Fibroblast of skin of right quadriceps (primary cell): ENCODE measurements around the gene AP1G1.
"Not testable (repeated sequence)": the region's sequence is repeated elsewhere in the genome, so short reads cannot be mapped to it uniquely, and the experiment has no call there.

Experiments used
- DNase-seq: peaks from one replicate; pipeline ENCODE4 v3.0.0-alpha.2; 2013

Gene AP1G1

GRCh38 chr16:71807905-71808592, 585 bp downstream of the AP1G1 start:
- DNase-seq: no peak

- DNase-seq: no peak
Observed at GRCh38 chr16:71803305-71803690, 5.3 kb downstream of the AP1G1 start.

GRCh38 chr16:71796501-71797097, 12.0 kb downstream of the AP1G1 start:
- peak; percentile 3 for DNase-seq

GRCh38 chr16:71794943-71795342, 13.7 kb downstream of the AP1G1 start:
- DNase-seq: no peak

- no peak for DNase-seq
Observed at GRCh38 chr16:71794018-71794417, 14.6 kb downstream of the AP1G1 start.

- no peak for DNase-seq
Observed at GRCh38 chr16:71792176-71792575, 16.5 kb downstream of the AP1G1 start.

GRCh38 chr16:71790329-71790728, 18.3 kb downstream of the AP1G1 start:
- DNase-seq: not testable (repeated sequence)

GRCh38 chr16:71789136-71789535, 19.5 kb downstream of the AP1G1 start:
- no peak for DNase-seq

GRCh38 chr16:71788578-71788977, 20.1 kb downstream of the AP1G1 start:
- DNase-seq: no peak

GRCh38 chr16:71785143-71785542, 23.5 kb downstream of the AP1G1 start:
- not testable (repeated sequence) for DNase-seq

GRCh38 chr16:71784093-71784492, 24.5 kb downstream of the AP1G1 start:
- DNase-seq: no peak

GRCh38 chr16:71781741-71782140, 26.9 kb downstream of the AP1G1 start:
- peak; percentile 5 for DNase-seq

GRCh38 chr16:71780521-71781089, 28.0 kb downstream of the AP1G1 start:
- no peak for DNase-seq

GRCh38 chr16:71778780-71779179, 29.9 kb downstream of the AP1G1 start:
- no peak for DNase-seq

- no peak for DNase-seq
Observed at GRCh38 chr16:71777329-71777728, 31.3 kb downstream of the AP1G1 start.

GRCh38 chr16:71775949-71776348, 32.7 kb downstream of the AP1G1 start:
- DNase-seq: no peak

- no peak for DNase-seq
Observed at GRCh38 chr16:71771571-71771970, 37.1 kb downstream of the AP1G1 start.

- DNase-seq: no peak
Observed at GRCh38 chr16:71769222-71769621, 39.4 kb downstream of the AP1G1 start.

GRCh38 chr16:71767060-71767900, 41.4 kb downstream of the AP1G1 start:
- no peak for DNase-seq

GRCh38 chr16:71762186-71762585, 46.4 kb downstream of the AP1G1 start:
- DNase-seq: peak; percentile 86

GRCh38 chr16:71761097-71761496, 47.5 kb downstream of the AP1G1 start:
- no peak for DNase-seq

GRCh38 chr16:71758293-71758760, 50.3 kb downstream of the AP1G1 start:
- DNase-seq: no peak

GRCh38 chr16:71754652-71755051, 54.0 kb downstream of the AP1G1 start:
- DNase-seq: no peak
